Suprapubic skin (tissue), 4 donors: ENCODE results near the gene ZBTB46. TPM values are rescaled to one million over a fixed set of nuclear protein-coding genes. Genes with fewer than 3 reads are reported as not detected.
A peak's percentile ranks its signal among the peaks of the same experiment; 100 is the strongest.
"Not testable (repeated sequence)": the region's sequence is repeated elsewhere in the genome, so short reads cannot be mapped to it uniquely, and the experiment has no call there.

Source experiments
- DNase-seq, 2 donors: peaks; one replicate each; pipeline ENCODE4 v3.0.0-alpha.2; 2019; ENCODE audit warnings: low spot score in 2 of 2
- H3K27ac ChIP-seq: fragments of 200-600 bp; sonication (generic); one replicate; pipeline ENCODE4 v1.5.1; 2019
- H3K27me3 ChIP-seq: fragments of 200-600 bp; sonication (generic); one replicate; pipeline ENCODE4 v1.5.1; 2019
- H3K36me3 ChIP-seq: fragments of 200-600 bp; sonication (generic); one replicate; pipeline ENCODE4 v1.5.1; 2019
- H3K4me1 ChIP-seq: fragments of 200-600 bp; sonication (generic); one replicate; pipeline ENCODE4 v1.5.1; 2019
- H3K4me3 ChIP-seq: fragments of 200-600 bp; sonication (generic); one replicate; pipeline ENCODE4 v1.5.1; 2019; ENCODE audit warnings: mild to moderate bottlenecking
- H3K9me3 ChIP-seq: fragments of 200-600 bp; sonication (generic); one replicate; pipeline ENCODE4 v1.5.1; 2019
- EP300 ChIP-seq: sonication (generic); formaldehyde crosslinking; IDR thresholded peaks from one replicate; pipeline ENCODE4 v1.6.1; 2017; ENCODE audit warnings: antibody characterized with exemption
- POLR2A ChIP-seq, 2 donors: fragments of 450-650 bp; IDR thresholded peaks; one replicate each; pipeline ENCODE4 v1.6.1; 2017; ENCODE audit warnings: antibody characterized with exemption in 2 of 2, mild to moderate bottlenecking in 2 of 2, moderate library complexity in 2 of 2
- POLR2AphosphoS5 ChIP-seq, 3 donors: sonication (generic); formaldehyde crosslinking; IDR thresholded peaks; one replicate each; pipeline ENCODE4 v1.6.1; 2017; ENCODE audit warnings: antibody characterized with exemption in 3 of 3
- WGBS: methylation state at CpG from one replicate; pipeline ENCODE4 v1.1.5; 2018; 5-methylcytosine and 5-hydroxymethylcytosine counted together
- total RNA-seq, 4 donors: library from RNA; depleted of rRNA; stranded (reverse); fragments of >200 nt; gene quantifications; one replicate each; pipeline ENCODE4 v1.1.0, GENCODE V29; 2016
- TF ChIP-seq, protein P1 (sequence below), 2 donors: fragments of 200-600 bp in 1 of 2; fragments of 450-650 bp in 1 of 2; sonication (generic) in 1 of 2; IDR thresholded peaks; one replicate each; pipeline ENCODE4 v1.5.1; 2016 to 2019; ENCODE audit warnings: antibody characterized with exemption in 2 of 2, mild to moderate bottlenecking in 1 of 2, moderate library complexity in 1 of 2

Gene ZBTB46
- total RNA-seq, 4 donors from 2014 or later, result 3.4 to 5.1 (median 4.4) TPM

DNA sequence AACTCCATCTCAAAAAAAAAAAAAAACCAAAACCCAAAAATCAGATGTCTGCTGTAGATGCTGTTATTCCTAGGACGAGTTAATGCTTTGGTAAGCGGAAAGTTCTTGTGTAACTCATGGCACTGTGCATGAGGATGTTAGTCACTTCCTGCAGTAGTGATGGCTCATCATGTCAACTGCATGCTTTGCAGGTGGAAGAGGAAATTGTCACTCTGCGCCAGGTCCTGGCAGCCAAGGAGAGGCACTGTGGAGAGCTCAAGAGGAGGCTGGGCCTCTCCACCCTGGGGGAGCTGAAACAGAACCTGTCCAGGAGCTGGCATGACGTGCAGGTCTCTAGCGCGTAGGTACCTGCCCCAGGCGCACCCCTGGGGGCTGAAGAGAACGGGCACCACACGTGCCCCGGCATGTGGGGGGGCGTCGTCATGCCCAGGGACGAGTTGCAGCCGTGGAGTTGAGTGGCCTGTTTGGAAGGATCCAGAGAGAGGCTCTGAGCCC, 42.5 kb upstream of the ZBTB46 start:
- TF ChIP-seq POLR2A (IDR thresholded peaks at IDR 0.05) (no peak), POLR2AphosphoS5 (IDR thresholded peaks at IDR 0.05) (peak in 1 of 3 donors; percentile 93), EP300 (no peak)
- TF ChIP-seq, protein P1, sequence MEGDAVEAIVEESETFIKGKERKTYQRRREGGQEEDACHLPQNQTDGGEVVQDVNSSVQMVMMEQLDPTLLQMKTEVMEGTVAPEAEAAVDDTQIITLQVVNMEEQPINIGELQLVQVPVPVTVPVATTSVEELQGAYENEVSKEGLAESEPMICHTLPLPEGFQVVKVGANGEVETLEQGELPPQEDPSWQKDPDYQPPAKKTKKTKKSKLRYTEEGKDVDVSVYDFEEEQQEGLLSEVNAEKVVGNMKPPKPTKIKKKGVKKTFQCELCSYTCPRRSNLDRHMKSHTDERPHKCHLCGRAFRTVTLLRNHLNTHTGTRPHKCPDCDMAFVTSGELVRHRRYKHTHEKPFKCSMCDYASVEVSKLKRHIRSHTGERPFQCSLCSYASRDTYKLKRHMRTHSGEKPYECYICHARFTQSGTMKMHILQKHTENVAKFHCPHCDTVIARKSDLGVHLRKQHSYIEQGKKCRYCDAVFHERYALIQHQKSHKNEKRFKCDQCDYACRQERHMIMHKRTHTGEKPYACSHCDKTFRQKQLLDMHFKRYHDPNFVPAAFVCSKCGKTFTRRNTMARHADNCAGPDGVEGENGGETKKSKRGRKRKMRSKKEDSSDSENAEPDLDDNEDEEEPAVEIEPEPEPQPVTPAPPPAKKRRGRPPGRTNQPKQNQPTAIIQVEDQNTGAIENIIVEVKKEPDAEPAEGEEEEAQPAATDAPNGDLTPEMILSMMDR (IDR thresholded peaks at IDR 0.05), result no peak
- peaks cover 95% of the 10 kb centered on the region for H3K36me3 ChIP-seq
- H3K4me1 ChIP-seq, result peaks cover 12% of the 10 kb centered on the region
- peak overlapping the region; percentile 50 for H3K27ac ChIP-seq
- WGBS, result 63% methylated on average over 14 of the region's 14 CpGs
- peak in 1 of 2 donors; percentile 77 for DNase-seq
- H3K9me3 ChIP-seq, result no peaks in the 10 kb centered on the region
- H3K27me3 ChIP-seq, result no peaks in the 10 kb centered on the region
- H3K4me3 ChIP-seq, result no peak overlapping the region

DNA sequence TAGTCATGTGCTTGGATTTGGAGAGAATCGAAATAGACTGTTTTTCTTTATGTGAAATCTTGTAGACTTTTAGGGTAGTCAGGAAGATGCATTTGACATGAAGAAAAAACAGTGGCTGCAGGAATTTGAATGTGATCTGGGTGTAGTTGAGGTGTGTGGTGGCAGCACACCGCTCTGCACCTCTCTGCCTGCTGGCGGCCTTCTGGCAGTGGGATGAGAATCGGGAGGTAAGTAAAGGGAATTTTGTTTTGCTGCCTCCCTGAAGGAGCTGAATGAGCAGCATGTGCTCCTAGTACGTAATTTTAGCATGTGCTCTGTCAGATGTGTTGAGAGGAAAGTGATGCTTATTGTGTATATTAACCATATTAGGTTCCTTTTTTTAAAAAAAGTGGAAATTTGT, 37.2 kb upstream of the ZBTB46 start:
- H3K36me3 ChIP-seq, result peaks cover 46% of the 10 kb centered on the region
- no peak overlapping the region for H3K4me3 ChIP-seq
- no peak for DNase-seq
- peaks cover 33% of the 10 kb centered on the region for H3K4me1 ChIP-seq
- no peak for TF ChIP-seq POLR2AphosphoS5 (IDR thresholded peaks at IDR 0.05)
- TF ChIP-seq POLR2A (IDR thresholded peaks at IDR 0.05), result no peak
- TF ChIP-seq EP300, result no peak
- TF ChIP-seq, protein P1 (IDR thresholded peaks at IDR 0.05), result no peak
- H3K27me3 ChIP-seq, result no peaks in the 10 kb centered on the region
- no peaks in the 10 kb centered on the region for H3K9me3 ChIP-seq
- no peak overlapping the region for H3K27ac ChIP-seq
- WGBS, result 95% methylated on average over 5 of the region's 5 CpGs

- Histone ChIP-seq H3K36me3 (peaks cover 44% of the 10 kb centered on the region), H3K4me1 (peaks cover 28% of the 10 kb centered on the region)
- H3K9me3 ChIP-seq, H3K27me3 ChIP-seq, H3K27ac ChIP-seq, H3K4me3 ChIP-seq, DNase-seq: not testable (repeated sequence)
- 91% methylated on average over 13 of the region's 13 CpGs for WGBS
These were observed 36.0 kb upstream of the ZBTB46 start for GRCh38 chr20:63867042-63867441.

- peak; percentile 68 to 92 (median 91) for TF ChIP-seq POLR2AphosphoS5 (IDR thresholded peaks at IDR 0.05)
- TF ChIP-seq, protein P1 (IDR thresholded peaks at IDR 0.05), result no peak
- peak in 1 of 2 donors; percentile 76 for TF ChIP-seq POLR2A (IDR thresholded peaks at IDR 0.05)
- peak; percentile 99 to 100 for DNase-seq
- Histone ChIP-seq H3K4me1 (peaks cover 28% of the 10 kb centered on the region), H3K27ac (peak within 1 kb of the TSS; percentile 99), H3K27me3 (no peaks in the 10 kb centered on the region), H3K4me3 (peak within 1 kb of the TSS; percentile 90), H3K36me3 (peaks cover 37% of the 10 kb centered on the region), H3K9me3 (no peaks in the 10 kb centered on the region)
- WGBS, result under 1% methylated on average over 41 of the region's 68 CpGs
These were observed 34.0 kb upstream of the ZBTB46 start, which contains the start of gene TPD52L2 for GRCh38 chr20:63864978-63865640. Gene TPD52L2 (plus strand): TSS chr20:63865270. CDS start chr20:63865366, 96 bp downstream.

GRCh38 chr20:63864545-63864977, 33.5 kb upstream of the ZBTB46 start:
- no peaks in the 10 kb centered on the region for H3K9me3 ChIP-seq
- peaks cover 31% of the 10 kb centered on the region for H3K36me3 ChIP-seq
- TF ChIP-seq, protein P1 (IDR thresholded peaks at IDR 0.05), result no peak
- no peak for TF ChIP-seq EP300
- TF ChIP-seq POLR2AphosphoS5 (IDR thresholded peaks at IDR 0.05), result no peak
- no peak for TF ChIP-seq POLR2A (IDR thresholded peaks at IDR 0.05)
- H3K27ac ChIP-seq, result peak overlapping the region; percentile 99
- peaks cover 28% of the 10 kb centered on the region for H3K4me1 ChIP-seq
- no peaks in the 10 kb centered on the region for H3K27me3 ChIP-seq
- H3K4me3 ChIP-seq, result peak overlapping the region; percentile 90
- no peak for DNase-seq
- 0% methylated on average over 21 of the region's 25 CpGs for WGBS
